GM18519 (cell line): Measurements from ENCODE around the gene NPAS2.

Source experiments
- ATAC-seq: cut with Tn5 transposase; IDR thresholded peaks from one replicate; pipeline ENCODE4 v1.9.1; 2021; ENCODE audit warnings: mild to moderate bottlenecking, moderate library complexity; ENCODE audit not compliant: unreplicated experiment, low FRiP score

The NPAS2 gene

DNA sequence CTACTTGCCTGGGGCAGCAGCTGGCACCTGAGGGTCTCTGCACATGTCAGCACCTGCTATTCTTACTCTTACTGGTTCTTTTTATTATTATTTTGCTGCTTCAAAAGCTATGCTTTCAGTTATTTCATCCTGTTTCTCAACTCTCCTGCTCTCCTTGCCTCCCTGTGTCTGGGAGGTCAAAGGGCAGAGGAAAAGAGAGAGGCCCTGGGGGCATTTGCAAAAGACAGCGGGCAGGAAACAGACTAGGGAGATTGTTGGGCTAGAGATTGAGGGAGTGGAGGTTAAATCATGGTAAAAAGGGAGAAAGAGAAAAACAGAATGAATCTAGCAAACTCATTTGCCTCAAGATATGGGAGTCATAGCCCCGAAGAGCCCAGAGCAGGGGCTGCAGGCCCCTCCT is 161.1 kb downstream of the NPAS2 start:
- no peak for ATAC-seq

- no peak for ATAC-seq
Measured at GRCh38 chr2:100982431-100982861, 162.5 kb downstream of the NPAS2 start.

GRCh38 chr2:100983201-100983600 is 163.3 kb downstream of the NPAS2 start:
- ATAC-seq, result no peak

DNA sequence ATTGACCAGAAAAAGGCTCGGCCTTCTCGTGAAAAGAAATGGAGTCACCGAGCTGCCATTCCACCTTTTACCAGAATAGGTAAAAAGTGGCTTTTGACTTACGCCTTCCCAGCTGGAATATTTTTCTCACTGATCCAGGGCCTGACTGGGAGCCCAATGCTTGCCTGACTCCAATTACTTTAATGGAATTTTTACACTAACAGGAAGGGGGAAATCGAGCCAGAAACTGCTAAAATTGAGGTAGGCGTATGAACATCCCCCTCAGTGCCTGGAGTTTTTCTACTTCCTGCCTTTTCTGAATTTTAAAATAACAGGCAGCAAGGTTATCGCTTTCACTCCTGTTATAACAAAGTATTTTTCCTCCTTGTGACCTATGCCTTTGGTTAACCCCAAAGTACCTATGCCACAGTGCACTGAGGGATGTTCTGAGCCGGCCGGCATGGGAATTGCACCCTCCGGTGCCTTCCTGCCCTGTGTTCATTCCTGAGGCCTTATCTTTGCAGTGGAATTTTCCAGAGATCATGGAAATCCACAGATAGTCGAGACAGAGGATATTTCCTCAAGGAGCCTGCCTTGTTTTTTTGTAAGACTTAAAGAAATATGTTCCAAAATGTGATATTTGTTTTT is 163.9 kb downstream of the NPAS2 start:
- ATAC-seq, result no peak

DNA sequence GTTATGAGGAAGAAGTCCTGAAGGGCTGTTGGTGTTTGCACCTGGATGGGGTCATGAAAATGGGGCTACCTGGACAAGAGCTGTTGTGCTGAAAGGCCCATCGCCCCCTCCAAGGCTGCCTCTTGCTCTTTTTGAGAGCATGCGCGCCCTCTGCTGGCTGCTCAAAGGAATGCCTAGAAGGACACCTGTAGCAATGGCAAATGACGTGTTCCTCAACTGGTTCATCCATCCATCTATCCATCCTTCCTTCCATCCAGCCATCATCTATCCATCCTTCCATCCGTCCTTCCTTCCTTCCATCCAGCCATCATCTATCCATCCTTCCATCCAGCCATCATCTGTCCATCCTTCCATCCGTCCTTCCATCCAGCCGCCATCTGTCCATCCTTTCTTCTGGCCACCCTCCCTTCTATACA is 165.0 kb downstream of the NPAS2 start:
- no peak for ATAC-seq

- no peak for ATAC-seq
Measured at GRCh38 chr2:100986157-100986556, 166.2 kb downstream of the NPAS2 start.

DNA sequence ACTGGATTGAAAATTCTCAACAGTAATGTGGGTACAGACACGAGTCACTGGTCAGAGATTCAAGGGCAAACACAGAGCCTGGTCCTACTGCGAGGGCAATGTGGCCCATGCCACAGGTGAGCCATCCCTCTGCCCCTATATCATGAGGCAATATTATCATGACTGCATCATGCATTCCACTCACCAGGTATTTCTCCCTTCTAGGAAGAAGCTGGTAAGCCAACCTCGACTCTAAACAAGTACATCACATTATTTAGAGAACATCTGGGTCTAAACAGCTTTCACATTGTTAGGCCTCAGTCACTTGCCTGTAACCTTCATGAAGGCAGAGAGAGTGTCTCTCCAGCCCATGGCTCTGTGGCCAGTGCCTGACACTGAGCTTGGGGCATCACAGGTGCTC is 167.6 kb downstream of the NPAS2 start:
- ATAC-seq, result no peak

DNA sequence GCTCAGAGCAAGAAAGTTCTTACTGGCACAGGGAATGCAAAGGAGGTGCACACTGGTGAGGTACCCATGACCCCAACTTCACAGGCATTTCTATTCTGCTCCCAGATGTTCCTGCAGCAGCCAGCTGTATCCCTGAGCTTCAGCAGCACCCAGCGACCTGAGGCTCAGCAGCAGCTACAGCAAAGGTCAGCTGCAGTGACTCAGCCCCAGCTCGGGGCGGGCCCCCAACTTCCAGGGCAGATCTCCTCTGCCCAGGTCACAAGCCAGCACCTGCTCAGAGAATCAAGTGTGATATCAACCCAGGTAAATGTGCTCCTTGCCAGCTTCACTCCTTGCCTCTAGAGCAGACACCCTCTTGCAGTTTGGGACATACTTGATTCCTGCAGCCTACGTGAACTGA is 168.0 kb downstream of the NPAS2 start:
- no peak for ATAC-seq

GRCh38 chr2:100988630-100989417 is 168.9 kb downstream of the NPAS2 start:
- ATAC-seq, result no peak

DNA sequence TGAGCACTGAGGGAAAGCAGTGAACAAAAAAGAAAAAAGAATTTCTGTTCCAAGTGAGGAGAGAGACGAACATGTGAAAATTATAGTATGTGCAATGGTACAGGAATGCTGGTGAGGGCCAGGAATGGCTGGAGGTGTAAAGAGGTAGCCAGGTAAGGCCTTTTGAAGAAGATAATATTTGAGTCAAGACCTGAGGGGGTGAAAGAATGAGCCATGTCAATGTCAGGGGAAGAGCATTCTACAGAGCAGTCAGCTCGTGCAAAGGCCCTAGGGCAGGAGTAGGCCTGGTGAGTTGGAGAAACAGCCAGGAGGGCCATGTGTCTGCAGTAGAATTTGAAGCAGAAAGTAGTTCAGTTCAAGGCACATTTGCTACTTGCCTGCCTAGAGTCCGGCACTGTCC is 169.7 kb downstream of the NPAS2 start:
- ATAC-seq, result no peak

DNA sequence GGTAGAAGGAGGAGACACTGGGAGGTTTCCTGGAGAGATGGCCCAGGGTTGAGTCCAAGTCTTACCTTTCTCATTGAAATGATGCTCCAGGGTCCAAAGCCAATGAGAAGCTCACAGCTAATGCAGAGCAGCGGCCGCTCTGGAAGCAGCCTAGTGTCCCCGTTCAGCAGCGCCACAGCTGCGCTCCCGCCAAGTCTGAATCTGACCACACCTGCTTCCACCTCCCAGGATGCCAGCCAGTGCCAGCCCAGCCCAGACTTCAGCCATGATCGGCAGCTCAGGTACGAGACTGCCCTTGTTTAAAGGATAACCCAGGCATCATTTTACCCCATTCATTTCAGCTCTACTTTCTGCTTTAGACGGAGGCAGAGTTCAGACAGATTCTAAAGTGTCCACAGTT is 170.2 kb downstream of the NPAS2 start:
- no peak for ATAC-seq

- ATAC-seq, result no peak
Measured at GRCh38 chr2:100990650-100991403, 170.9 kb downstream of the NPAS2 start.

DNA sequence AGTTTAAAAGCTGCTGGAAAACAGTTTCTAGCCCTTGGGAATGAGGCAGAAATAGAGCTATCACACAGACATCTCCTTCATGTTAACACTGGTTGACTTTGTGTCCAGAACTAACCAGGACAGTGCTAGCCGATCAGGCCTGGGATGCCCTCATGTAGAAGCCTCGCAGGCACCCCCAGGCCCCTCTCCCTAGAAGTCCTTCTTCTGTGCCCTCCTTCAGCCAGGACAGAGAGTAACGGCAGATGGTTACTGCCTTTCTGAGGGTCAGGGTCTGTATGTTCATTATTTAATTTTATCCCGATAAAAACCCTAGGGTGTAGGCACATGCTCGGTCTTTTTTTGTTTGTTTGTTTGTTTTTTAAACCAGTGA is 171.4 kb downstream of the NPAS2 start:
- no peak for ATAC-seq

- no peak for ATAC-seq
Measured at GRCh38 chr2:100992262-100992661, 172.3 kb downstream of the NPAS2 start.

DNA sequence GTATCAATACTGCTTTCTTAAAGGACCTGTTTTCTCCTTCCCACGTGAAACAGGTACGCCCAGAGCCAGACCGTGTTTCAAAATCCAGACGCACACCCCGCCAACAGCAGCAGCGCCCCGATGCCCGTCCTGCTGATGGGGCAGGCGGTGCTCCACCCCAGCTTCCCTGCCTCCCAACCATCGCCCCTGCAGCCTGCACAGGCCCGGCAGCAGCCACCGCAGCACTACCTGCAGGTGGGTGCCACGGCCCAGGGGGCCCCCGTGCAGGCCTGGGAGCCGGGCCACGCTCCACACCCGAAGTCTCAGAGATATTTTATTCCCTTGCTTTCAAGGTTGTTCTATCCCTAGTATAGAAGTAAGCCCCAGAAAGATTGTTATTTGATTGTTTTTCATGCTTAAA is 173.4 kb downstream of the NPAS2 start:
- ATAC-seq, result no peak

DNA sequence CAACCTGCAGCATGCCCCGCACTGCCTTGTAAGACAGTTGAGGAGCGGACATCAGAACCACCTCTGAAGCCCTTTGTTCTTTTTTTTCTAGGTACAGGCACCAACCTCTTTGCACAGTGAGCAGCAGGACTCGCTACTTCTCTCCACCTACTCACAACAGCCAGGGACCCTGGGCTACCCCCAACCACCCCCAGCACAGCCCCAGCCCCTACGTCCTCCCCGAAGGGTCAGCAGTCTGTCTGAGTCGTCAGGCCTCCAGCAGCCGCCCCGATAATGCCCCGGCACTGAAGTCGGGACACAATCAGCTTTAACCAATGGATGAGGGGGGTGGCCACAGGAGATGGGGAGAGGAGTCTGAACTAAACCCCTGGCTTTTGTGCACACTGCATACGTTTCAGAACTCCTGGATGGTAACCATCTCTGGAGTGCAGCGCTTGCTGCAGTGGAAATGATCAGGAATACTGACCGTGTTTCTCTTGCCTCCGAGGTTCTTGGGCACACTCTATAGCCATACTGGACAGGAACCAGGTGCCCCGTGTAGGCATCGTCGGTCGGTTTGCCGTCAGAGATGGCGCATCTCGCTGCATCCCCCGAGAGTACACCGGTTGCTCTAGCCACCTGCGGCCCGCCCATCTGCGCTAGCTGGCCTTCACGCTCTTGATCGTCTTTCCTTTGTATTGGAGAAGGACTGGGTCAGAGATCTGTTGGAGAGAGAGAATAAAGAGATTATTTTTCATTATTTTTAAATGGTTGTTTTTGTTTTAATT is 175.6 kb downstream of the NPAS2 start:
- no peak for ATAC-seq

DNA sequence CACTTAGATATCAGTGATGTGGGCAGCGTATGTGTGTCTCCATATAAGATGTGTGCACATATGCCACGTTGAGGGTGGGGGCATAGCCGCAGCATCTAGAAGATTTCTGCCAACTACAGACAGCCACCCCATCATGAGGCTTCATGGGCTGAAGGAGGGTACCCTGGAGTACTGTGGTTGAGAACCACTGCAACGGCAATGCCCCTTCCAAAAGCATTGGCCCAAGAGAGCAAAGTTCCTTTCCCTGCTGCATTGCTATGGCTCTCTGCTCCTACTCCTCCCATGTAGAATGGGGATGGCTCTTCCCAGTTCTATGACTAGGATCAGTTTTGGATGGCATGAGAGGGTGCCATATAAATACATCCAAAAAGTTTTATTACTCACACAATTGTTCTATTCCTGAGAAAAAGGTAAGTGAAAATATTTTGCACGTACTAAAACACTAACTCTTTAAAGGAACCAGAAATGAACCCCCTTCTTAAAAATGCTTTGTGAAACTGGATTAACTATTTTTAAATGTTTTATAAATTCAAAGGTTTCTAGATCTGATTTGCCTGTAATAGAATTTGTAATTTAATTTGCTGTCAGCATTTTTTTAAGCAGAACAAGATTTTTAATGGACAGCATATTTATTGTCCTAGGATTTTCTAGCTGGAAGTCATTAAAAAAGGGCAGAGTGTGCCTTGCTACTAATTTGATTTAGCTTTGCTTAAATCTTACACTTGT is 177.7 kb downstream of the NPAS2 start:
- no peak for ATAC-seq

GRCh38 chr2:100998235-100998573 is 178.3 kb downstream of the NPAS2 start:
- no peak for ATAC-seq

- ATAC-seq, result no peak
Measured at GRCh38 chr2:100999995-101000394, 180.1 kb downstream of the NPAS2 start.
